HEK293 (cell line): Measurements from ENCODE around the gene UNC13A.

Experiments
- CTCF ChIA-PET: fragments of 350-600 bp; formaldehyde crosslinking; extraction: SDS; loops from one replicate; lab custom pipeline; 2021; ENCODE audit warnings: antibody characterized with exemption; lab: Yijun Ruan, JAX
- POLR2A ChIA-PET: fragments of 300-600 bp; formaldehyde crosslinking; extraction: SDS; loops from one replicate; lab custom pipeline; 2020; ENCODE audit warnings: antibody characterized with exemption, inconsistent platforms; lab: Yijun Ruan, JAX
- H3K27ac ChIP-seq: fragments of 200-500 bp; sonication (Bioruptor generic); 2 replicates; pipeline ENCODE4 v1.5.1; 2014; ENCODE audit warnings: low read depth, low read length, control low read depth, inconsistent platforms; ENCODE audit errors: extremely low read depth
- H3K36me3 ChIP-seq, 2 experiments: fragments of 200-500 bp in 1 of 2; sonication (Bioruptor generic) in 1 of 2; 1 replicate in 1 of 2; 2 replicates in 1 of 2; pipeline ENCODE4 v1.5.1; 2014 to 2017; ENCODE audit warnings: inconsistent platforms in 2 of 2, low read length in 2 of 2; ENCODE audit not compliant: control insufficient read depth in 2 of 2, insufficient read depth in 1 of 2
- H3K4me1 ChIP-seq: fragments of 200-500 bp; sonication (Bioruptor generic); 2 replicates; pipeline ENCODE4 v1.5.1; 2014; ENCODE audit warnings: mild to moderate bottlenecking, low read length, inconsistent platforms; ENCODE audit not compliant: control insufficient read depth, insufficient read depth
- H3K4me3 ChIP-seq: 2 replicates; pipeline ENCODE4 v1.5.1; 2011; ENCODE audit warnings: low read depth, mild to moderate bottlenecking, control low read depth, low read length, moderate library complexity
- H3K9me3 ChIP-seq: fragments of 200-500 bp; sonication (Bioruptor generic); 2 replicates; pipeline ENCODE4 v1.5.1; 2014; ENCODE audit warnings: low read depth, low read length, inconsistent platforms; ENCODE audit not compliant: control insufficient read depth, insufficient read depth
- GFI1B ChIP-seq: fragments of 450-650 bp; formaldehyde crosslinking; IDR thresholded peaks from 2 replicates; pipeline ENCODE4 v1.5.1; 2016; ENCODE audit warnings: missing biosample characterization, missing genetic modification characterization
- GLI4 ChIP-seq: fragments of 450-650 bp; formaldehyde crosslinking; IDR thresholded peaks from 2 replicates; pipeline ENCODE4 v1.5.1; 2016; ENCODE audit warnings: missing biosample characterization, missing genetic modification characterization
- GLIS1 ChIP-seq: fragments of 450-650 bp; formaldehyde crosslinking; IDR thresholded peaks from 2 replicates; pipeline ENCODE4 v1.5.1; 2016; ENCODE audit warnings: missing biosample characterization, missing genetic modification characterization
- KLF1 ChIP-seq: fragments of 450-650 bp; formaldehyde crosslinking; IDR thresholded peaks from 2 replicates; pipeline ENCODE4 v1.5.1; 2016; ENCODE audit warnings: missing biosample characterization, missing genetic modification characterization
- REST ChIP-seq: fragments of 450-650 bp; formaldehyde crosslinking; IDR thresholded peaks from 2 replicates; pipeline ENCODE4 v1.5.1; 2016; ENCODE audit warnings: missing biosample characterization, missing genetic modification characterization
- SCRT2 ChIP-seq: fragments of 450-650 bp; formaldehyde crosslinking; IDR thresholded peaks from 2 replicates; pipeline ENCODE4 v1.5.1; 2016; ENCODE audit warnings: missing biosample characterization, missing genetic modification characterization
- TCF7L2 ChIP-seq: IDR thresholded peaks from 2 replicates; pipeline ENCODE4 v1.6.1; 2011; ENCODE audit warnings: low read depth, mild to moderate bottlenecking, inconsistent platforms, low read length, moderate library complexity, borderline replicate concordance
- WT1 ChIP-seq: fragments of 450-650 bp; formaldehyde crosslinking; IDR thresholded peaks from 2 replicates; pipeline ENCODE4 v1.5.1; 2016; ENCODE audit warnings: missing biosample characterization, missing genetic modification characterization
- ZNF10 ChIP-seq: fragments of 450-650 bp; formaldehyde crosslinking; IDR thresholded peaks from 2 replicates; pipeline ENCODE4 v1.5.1; 2017; ENCODE audit warnings: missing biosample characterization, missing genetic modification characterization
- ZNF18 ChIP-seq: fragments of 450-650 bp; formaldehyde crosslinking; IDR thresholded peaks from 2 replicates; pipeline ENCODE4 v1.5.1; 2016; ENCODE audit warnings: missing biosample characterization, missing genetic modification characterization
- ZNF211 ChIP-seq: fragments of 450-650 bp; formaldehyde crosslinking; IDR thresholded peaks from 2 replicates; pipeline ENCODE4 v1.5.1; 2016; ENCODE audit warnings: low read depth, missing biosample characterization, missing genetic modification characterization
- ZNF354C ChIP-seq: fragments of 450-650 bp; formaldehyde crosslinking; IDR thresholded peaks from 2 replicates; pipeline ENCODE4 v1.5.1; 2016; ENCODE audit warnings: missing biosample characterization, missing genetic modification characterization, low read depth, borderline replicate concordance
- ZNF398 ChIP-seq: fragments of 450-650 bp; formaldehyde crosslinking; IDR thresholded peaks from 2 replicates; pipeline ENCODE4 v1.5.1; 2017; ENCODE audit warnings: missing biosample characterization, missing genetic modification characterization
- ZNF404 ChIP-seq: fragments of 450-650 bp; formaldehyde crosslinking; IDR thresholded peaks from 2 replicates; pipeline ENCODE4 v1.5.1; 2017; ENCODE audit warnings: missing biosample characterization, missing genetic modification characterization
- ZNF501 ChIP-seq: fragments of 450-650 bp; formaldehyde crosslinking; IDR thresholded peaks from 2 replicates; pipeline ENCODE4 v1.5.1; 2016; ENCODE audit warnings: missing biosample characterization, missing genetic modification characterization
- ZNF514 ChIP-seq: fragments of 450-650 bp; formaldehyde crosslinking; IDR thresholded peaks from 2 replicates; pipeline ENCODE4 v1.5.1; 2016; ENCODE audit warnings: missing biosample characterization, missing genetic modification characterization
- ZNF585B ChIP-seq: fragments of 450-650 bp; formaldehyde crosslinking; IDR thresholded peaks from 2 replicates; pipeline ENCODE4 v1.5.1; 2016; ENCODE audit warnings: missing biosample characterization, missing genetic modification characterization
- ZNF596 ChIP-seq: fragments of 450-650 bp; IDR thresholded peaks from 2 replicates; pipeline ENCODE4 v1.5.0; 2018; ENCODE audit warnings: missing biosample characterization, mild to moderate bottlenecking, missing genetic modification characterization, moderate library complexity
- TF ChIP-seq, protein P1 (sequence below): fragments of 450-650 bp; formaldehyde crosslinking; IDR thresholded peaks from 2 replicates; pipeline ENCODE4 v1.5.1; 2017; ENCODE audit warnings: missing biosample characterization, mild to moderate bottlenecking, missing genetic modification characterization, moderate library complexity

UNC13A gene

DNA sequence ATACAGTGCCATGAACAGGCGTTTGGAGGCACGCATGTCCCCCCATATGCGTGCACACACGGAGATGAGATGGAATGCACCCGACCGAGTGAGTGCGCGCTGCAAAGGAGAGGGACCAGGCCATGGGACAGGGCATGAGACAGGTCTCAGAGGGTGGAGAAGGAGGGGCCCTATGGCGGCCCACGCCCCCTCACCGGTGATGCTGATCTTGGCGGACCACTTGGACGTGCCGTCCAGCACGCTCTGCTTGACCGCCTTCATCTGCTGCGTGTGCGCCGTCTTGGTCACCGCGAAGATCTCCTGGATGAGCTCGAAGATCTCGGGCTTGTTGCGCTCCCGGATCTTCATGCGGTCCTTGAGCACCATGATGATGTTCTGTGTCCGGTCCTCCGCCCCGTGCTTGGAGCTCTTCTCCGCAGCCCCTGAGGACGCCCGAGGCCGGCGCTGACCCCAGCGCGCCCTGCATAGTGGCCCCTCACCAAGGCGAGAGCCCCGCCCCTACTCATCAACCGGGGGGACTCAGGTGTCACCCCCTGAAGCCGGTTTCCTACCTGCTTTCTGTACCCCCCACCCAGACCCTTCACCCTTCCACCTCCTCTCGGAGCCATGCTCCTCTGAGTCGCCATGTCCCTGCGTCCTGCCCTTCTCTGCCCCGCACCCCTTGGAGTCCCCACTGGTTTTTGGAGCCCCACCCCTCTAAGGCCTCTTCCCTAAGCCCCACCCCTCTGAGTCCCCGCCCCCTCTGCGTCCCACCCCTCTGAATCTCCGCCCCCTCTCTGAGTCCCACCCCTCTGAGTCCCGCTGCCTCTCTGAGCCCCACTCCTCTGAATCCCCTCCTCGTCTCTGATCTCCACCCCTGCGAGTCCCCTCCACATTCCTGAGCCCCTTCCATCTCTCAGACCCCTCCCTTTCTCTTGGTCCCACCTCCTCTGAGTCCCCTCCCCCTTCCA lies 40.8 kb downstream of the UNC13A start:
- Histone ChIP-seq H3K27ac (no peak overlapping the region), H3K9me3 (no peaks in the 10 kb centered on the region), H3K36me3 (no peaks in the 10 kb centered on the region), H3K4me3 (no peak overlapping the region), H3K4me1 (no peaks in the 10 kb centered on the region)
- POLR2A ChIA-PET = interaction anchor here (0.6 kb wide), 1 partner anchor 152 kb away, joined by 8 read pairs; no protein-coding TSS in a partner anchor
- no peak for TF ChIP-seq ZNF514 (tag by site-specific recombination)
- no peak for TF ChIP-seq GLIS1 (tag by site-specific recombination)
- TF ChIP-seq KLF1 (tag by site-specific recombination) = 0 out of 2 replicates have a peak, but pooled peaks have one; percentile 4
- no peak for TF ChIP-seq TCF7L2
- TF ChIP-seq GLI4 = no peak
- TF ChIP-seq ZNF596 (tag by site-specific recombination) = no peak
- TF ChIP-seq, protein P1, sequence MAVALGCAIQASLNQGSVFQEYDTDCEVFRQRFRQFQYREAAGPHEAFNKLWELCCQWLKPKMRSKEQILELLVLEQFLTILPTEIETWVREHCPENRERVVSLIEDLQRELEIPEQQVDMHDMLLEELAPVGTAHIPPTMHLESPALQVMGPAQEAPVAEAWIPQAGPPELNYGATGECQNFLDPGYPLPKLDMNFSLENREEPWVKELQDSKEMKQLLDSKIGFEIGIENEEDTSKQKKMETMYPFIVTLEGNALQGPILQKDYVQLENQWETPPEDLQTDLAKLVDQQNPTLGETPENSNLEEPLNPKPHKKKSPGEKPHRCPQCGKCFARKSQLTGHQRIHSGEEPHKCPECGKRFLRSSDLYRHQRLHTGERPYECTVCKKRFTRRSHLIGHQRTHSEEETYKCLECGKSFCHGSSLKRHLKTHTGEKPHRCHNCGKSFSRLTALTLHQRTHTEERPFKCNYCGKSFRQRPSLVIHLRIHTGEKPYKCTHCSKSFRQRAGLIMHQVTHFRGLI = no peak
- CTCF ChIA-PET = no interaction called here

- Histone ChIP-seq H3K27ac (no peak overlapping the region), H3K4me3 (no peak overlapping the region), H3K4me1 (no peaks in the 10 kb centered on the region), H3K9me3 (no peaks in the 10 kb centered on the region), H3K36me3 (no peaks in the 10 kb centered on the region)
- TF ChIP-seq REST (tag by site-specific recombination) = no peak
- ChIA-PET CTCF (no interaction called here), POLR2A (no interaction called here)
These were observed 41.7 kb downstream of the UNC13A start for GRCh38 chr19:17646441-17646840.

- TF ChIP-seq ZNF398 (tag by site-specific recombination) = no peak
- no peak for TF ChIP-seq SCRT2
- TF ChIP-seq WT1 (tag by site-specific recombination) = no peak
- no peak for TF ChIP-seq GFI1B (tag by site-specific recombination)
- TF ChIP-seq ZNF404 (tag by site-specific recombination) = no peak
- no peak for TF ChIP-seq ZNF18
- TF ChIP-seq ZNF354C (tag by site-specific recombination) = no peak
- no peak for TF ChIP-seq ZNF10
- no peak for TF ChIP-seq ZNF501 (tag by site-specific recombination)
- TF ChIP-seq ZNF585B = no peak
- no peak for TF ChIP-seq ZNF211 (tag by site-specific recombination)
- no peaks in the 10 kb centered on the region for H3K36me3 ChIP-seq
- no peaks in the 10 kb centered on the region for H3K9me3 ChIP-seq
- ChIA-PET CTCF (no interaction called here), POLR2A (no interaction called here)
- H3K27ac ChIP-seq = no peak overlapping the region
- H3K4me1 ChIP-seq = no peaks in the 10 kb centered on the region
- no peak overlapping the region for H3K4me3 ChIP-seq
These were observed 42.7 kb downstream of the UNC13A start for GRCh38 chr19:17645339-17645963.
